Neural cell (in vitro differentiated cells): ENCODE results near the gene SECTM1. TPM values are rescaled to one million over a fixed set of nuclear protein-coding genes. Genes with fewer than 3 reads are reported as not detected.

ENCODE experiments used
- H2AFZ ChIP-seq: fragments of 200-600, 300-800 bp; sonication (generic), shearing (Covaris generic); 2 replicates; pipeline ENCODE4 v1.6.0; 2014; ENCODE audit warnings: low read depth, mild to moderate bottlenecking, antibody characterized with exemption, low read length, moderate library complexity
- H3F3A ChIP-seq: fragments of 200-600 bp; shearing (Covaris generic); 2 replicates; pipeline ENCODE4 v1.6.1; 2016; ENCODE audit warnings: mild to moderate bottlenecking, moderate library complexity, mixed read lengths, antibody characterized with exemption, low read length; ENCODE audit not compliant: insufficient read depth, poor library complexity, severe bottlenecking
- H3K27ac ChIP-seq: fragments of 200-600, 300-800 bp; sonication (generic), shearing (Covaris generic); 2 replicates; pipeline ENCODE4 v1.5.1; 2014; ENCODE audit warnings: mild to moderate bottlenecking, low read length, moderate library complexity
- H3K27me3 ChIP-seq: fragments of 300-800, 200-600 bp; sonication (generic), shearing (Covaris generic); 2 replicates; pipeline ENCODE4 v1.6.0; 2014; ENCODE audit warnings: mild to moderate bottlenecking, low read depth, low read length, moderate library complexity; ENCODE audit not compliant: insufficient read depth
- H3K36me3 ChIP-seq: fragments of 300-800, 200-600 bp; sonication (generic), shearing (Covaris generic); 2 replicates; pipeline ENCODE4 v1.5.1; 2014; ENCODE audit warnings: mild to moderate bottlenecking, antibody characterized with exemption, low read length, moderate library complexity; ENCODE audit not compliant: insufficient read depth
- H3K4me2 ChIP-seq: fragments of 300-800, 200-600 bp; sonication (generic), shearing (Covaris generic); 2 replicates; pipeline ENCODE4 v1.6.0; 2014; ENCODE audit warnings: mild to moderate bottlenecking, low read length
- H3K4me3 ChIP-seq: fragments of 300-800, 200-600 bp; sonication (generic), shearing (Covaris generic); 2 replicates; pipeline ENCODE4 v1.5.1; 2014; ENCODE audit warnings: mild to moderate bottlenecking, low read length, moderate library complexity
- H3K79me2 ChIP-seq: fragments of 200-600 bp; shearing (Covaris generic); replicated peaks from 2 replicates; pipeline ENCODE4 v1.6.0; 2014; ENCODE audit warnings: mild to moderate bottlenecking, low read length, moderate library complexity; ENCODE audit not compliant: insufficient read depth
- H3K9ac ChIP-seq: fragments of 300-800, 200-600 bp; sonication (generic), shearing (Covaris generic); 2 replicates; pipeline ENCODE4 v1.6.1; 2016; ENCODE audit warnings: mild to moderate bottlenecking, low read length, mixed read lengths
- H3K9me2 ChIP-seq: fragments of 200-600 bp; shearing (Covaris generic); 2 replicates; pipeline ENCODE4 v1.6.1; 2016; ENCODE audit warnings: mild to moderate bottlenecking, low read length, mixed read lengths; ENCODE audit not compliant: insufficient read depth
- H3K9me3 ChIP-seq: fragments of 200-600, 300-800 bp; sonication (generic), shearing (Covaris generic); 2 replicates; pipeline ENCODE4 v1.6.1; 2016; ENCODE audit warnings: mild to moderate bottlenecking, mixed run types, low read length, moderate library complexity, mixed read lengths
- H4K20me1 ChIP-seq: fragments of 200-600 bp; shearing (Covaris generic); 2 replicates; pipeline ENCODE4 v1.6.1; 2016; ENCODE audit warnings: mild to moderate bottlenecking, mixed run types; ENCODE audit not compliant: insufficient read depth
- EP300 ChIP-seq: fragments of 450-650 bp; conservative IDR thresholded peaks from 2 replicates; pipeline ENCODE4 v1.6.1; 2014; ENCODE audit warnings: antibody characterized with exemption, mild to moderate bottlenecking, moderate library complexity; ENCODE audit not compliant: poor library complexity, severe bottlenecking
- EZH2 ChIP-seq: fragments of 200-600, 300-800 bp; shearing (Covaris generic), sonication (generic); IDR thresholded peaks from 2 replicates; pipeline ENCODE4 v1.6.1; 2014; ENCODE audit warnings: antibody characterized with exemption, low read length, borderline replicate concordance, mild to moderate bottlenecking; ENCODE audit not compliant: insufficient read depth, poor library complexity, severe bottlenecking
- MXI1 ChIP-seq: fragments of 450-650 bp; conservative IDR thresholded peaks from 2 replicates; pipeline ENCODE4 v1.6.1; 2014; ENCODE audit warnings: antibody characterized with exemption, mild to moderate bottlenecking; ENCODE audit not compliant: poor library complexity, severe bottlenecking
- POLR2AphosphoS5 ChIP-seq: IDR thresholded peaks from 2 replicates; pipeline ENCODE4 v1.6.1; 2012
- RAD21 ChIP-seq: fragments of 450-650 bp; conservative IDR thresholded peaks from 2 replicates; pipeline ENCODE4 v1.6.1; 2014; ENCODE audit warnings: antibody characterized with exemption, mild to moderate bottlenecking, moderate library complexity
- SMC3 ChIP-seq: fragments of 450-650 bp; conservative IDR thresholded peaks from 2 replicates; pipeline ENCODE4 v1.6.1; 2014; ENCODE audit warnings: antibody characterized with exemption, mild to moderate bottlenecking, moderate library complexity; ENCODE audit not compliant: poor library complexity
- TAF1 ChIP-seq: IDR thresholded peaks from 2 replicates; pipeline ENCODE4 v1.6.1; 2012; ENCODE audit warnings: low read depth
- polyA plus RNA-seq: library from polyadenylated mRNA; depleted of rRNA; stranded (reverse); fragments of >200 nt; gene quantifications from 2 replicates; pipeline ENCODE4 v1.2.3, GENCODE V29; 2014
- TF ChIP-seq, protein P1 (sequence below): IDR thresholded peaks from 2 replicates; pipeline ENCODE4 v1.6.1; 2012; ENCODE audit warnings: borderline replicate concordance
- TF ChIP-seq, protein P2 (sequence below): fragments of 450-650 bp; IDR thresholded peaks from 2 replicates; pipeline ENCODE4 v1.5.1; 2014; ENCODE audit warnings: antibody characterized with exemption, mild to moderate bottlenecking, moderate library complexity; ENCODE audit not compliant: poor library complexity, severe bottlenecking

Gene SECTM1
- polyA plus RNA-seq, 1 donor from 2014 or later, result not detected

DNA sequence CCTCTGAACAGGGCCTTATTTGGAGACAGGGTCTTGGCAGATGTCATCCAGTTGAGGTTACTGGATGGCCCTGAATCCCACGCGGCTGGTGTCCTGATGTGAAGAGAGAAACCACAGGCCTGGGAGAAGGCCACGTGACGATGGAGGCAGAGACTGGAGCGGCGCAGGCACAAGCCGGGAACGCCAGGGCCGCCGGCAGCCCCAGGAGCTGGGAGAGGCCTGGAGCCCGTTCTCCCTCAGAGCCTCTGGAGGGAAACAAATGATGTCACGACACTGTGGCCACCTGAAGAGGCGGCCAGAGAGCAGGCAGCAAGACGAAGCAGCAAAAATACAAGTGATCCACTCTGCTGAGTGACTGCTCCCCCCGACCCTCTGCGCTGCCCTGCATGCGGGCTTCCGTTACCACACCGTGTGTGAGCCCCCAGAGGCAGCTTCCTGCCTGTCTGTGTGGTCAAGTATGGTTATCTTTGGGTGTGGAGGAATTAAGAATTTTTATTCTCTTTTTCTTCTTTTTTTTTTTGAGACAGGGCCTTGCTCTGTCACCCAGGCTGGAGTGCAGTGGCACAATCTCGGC lies 27.8 kb downstream of the SECTM1 start:
- TF ChIP-seq, protein P1, sequence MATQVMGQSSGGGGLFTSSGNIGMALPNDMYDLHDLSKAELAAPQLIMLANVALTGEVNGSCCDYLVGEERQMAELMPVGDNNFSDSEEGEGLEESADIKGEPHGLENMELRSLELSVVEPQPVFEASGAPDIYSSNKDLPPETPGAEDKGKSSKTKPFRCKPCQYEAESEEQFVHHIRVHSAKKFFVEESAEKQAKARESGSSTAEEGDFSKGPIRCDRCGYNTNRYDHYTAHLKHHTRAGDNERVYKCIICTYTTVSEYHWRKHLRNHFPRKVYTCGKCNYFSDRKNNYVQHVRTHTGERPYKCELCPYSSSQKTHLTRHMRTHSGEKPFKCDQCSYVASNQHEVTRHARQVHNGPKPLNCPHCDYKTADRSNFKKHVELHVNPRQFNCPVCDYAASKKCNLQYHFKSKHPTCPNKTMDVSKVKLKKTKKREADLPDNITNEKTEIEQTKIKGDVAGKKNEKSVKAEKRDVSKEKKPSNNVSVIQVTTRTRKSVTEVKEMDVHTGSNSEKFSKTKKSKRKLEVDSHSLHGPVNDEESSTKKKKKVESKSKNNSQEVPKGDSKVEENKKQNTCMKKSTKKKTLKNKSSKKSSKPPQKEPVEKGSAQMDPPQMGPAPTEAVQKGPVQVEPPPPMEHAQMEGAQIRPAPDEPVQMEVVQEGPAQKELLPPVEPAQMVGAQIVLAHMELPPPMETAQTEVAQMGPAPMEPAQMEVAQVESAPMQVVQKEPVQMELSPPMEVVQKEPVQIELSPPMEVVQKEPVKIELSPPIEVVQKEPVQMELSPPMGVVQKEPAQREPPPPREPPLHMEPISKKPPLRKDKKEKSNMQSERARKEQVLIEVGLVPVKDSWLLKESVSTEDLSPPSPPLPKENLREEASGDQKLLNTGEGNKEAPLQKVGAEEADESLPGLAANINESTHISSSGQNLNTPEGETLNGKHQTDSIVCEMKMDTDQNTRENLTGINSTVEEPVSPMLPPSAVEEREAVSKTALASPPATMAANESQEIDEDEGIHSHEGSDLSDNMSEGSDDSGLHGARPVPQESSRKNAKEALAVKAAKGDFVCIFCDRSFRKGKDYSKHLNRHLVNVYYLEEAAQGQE, result no peak
- TF ChIP-seq SMC3, result no peak
- Histone ChIP-seq H3K79me2 (no peaks in the 10 kb centered on the region), H3K27ac (no peak overlapping the region), H4K20me1 (no peaks in the 10 kb centered on the region), H3K4me2 (no peak overlapping the region), H2AFZ (no peak overlapping the region), H3F3A (no peaks in the 10 kb centered on the region), H3K4me3 (no peak overlapping the region), H3K27me3 (no peaks in the 10 kb centered on the region), H3K9me2 (no peaks in the 10 kb centered on the region), H3K9ac (no peak overlapping the region), H3K9me3 (no peaks in the 10 kb centered on the region), H3K36me3 (no peaks in the 10 kb centered on the region)

DNA sequence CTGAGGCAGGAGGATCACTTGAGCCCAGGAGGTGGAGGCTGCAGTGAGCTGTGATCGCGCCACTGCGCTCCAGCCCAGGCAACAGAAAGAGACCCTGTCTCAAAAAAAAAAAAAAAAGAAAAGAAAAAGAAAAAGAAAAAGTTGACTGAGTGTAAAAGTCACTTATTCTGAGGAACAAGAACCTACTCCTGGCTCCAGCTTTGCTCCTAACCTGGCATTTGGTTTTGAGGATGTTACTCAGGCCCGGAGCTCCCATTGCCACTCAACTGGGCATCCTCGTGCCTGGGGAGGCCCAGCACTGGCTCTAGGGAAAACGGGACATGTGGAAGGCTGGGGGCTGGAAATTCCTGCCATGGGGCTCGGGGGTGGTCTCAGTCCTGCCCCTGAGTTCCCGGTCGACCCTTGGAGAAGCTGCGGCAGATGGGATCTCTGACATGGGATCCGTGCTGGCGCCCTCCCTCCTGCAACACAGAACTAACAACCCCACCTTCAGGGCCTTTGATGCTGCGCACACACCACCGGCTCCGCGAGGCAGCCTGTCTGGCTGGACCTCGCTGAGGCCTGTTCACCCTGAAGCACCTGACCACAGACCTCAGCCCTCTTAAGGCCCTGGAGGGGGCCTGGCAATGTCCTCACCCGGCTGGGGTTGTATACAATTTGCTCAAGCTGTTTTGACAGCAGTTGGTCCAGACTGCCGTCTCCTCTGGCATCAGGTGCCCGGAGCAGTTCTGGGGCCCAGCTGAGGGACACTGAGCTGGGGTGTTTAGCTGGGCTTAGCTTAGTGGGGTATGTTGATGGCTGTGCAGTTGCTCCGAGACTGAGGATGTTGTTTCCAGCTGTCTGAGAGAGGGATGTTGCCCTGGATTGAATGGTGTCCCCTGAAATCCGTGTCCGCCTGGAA lies 28.5 kb downstream of the SECTM1 start:
- Histone ChIP-seq H3K79me2 (no peaks in the 10 kb centered on the region), H3F3A (no peaks in the 10 kb centered on the region), H2AFZ (no peak overlapping the region), H3K36me3 (no peaks in the 10 kb centered on the region), H3K27me3 (no peaks in the 10 kb centered on the region), H3K9me2 (no peaks in the 10 kb centered on the region), H3K9me3 (no peaks in the 10 kb centered on the region), H3K27ac (no peak overlapping the region), H3K4me2 (no peak overlapping the region), H3K4me3 (no peak overlapping the region), H4K20me1 (no peaks in the 10 kb centered on the region), H3K9ac (no peak overlapping the region)
- TF ChIP-seq SMC3 (no peak), RAD21 (no peak), TAF1 (no peak), POLR2AphosphoS5 (no peak)

DNA sequence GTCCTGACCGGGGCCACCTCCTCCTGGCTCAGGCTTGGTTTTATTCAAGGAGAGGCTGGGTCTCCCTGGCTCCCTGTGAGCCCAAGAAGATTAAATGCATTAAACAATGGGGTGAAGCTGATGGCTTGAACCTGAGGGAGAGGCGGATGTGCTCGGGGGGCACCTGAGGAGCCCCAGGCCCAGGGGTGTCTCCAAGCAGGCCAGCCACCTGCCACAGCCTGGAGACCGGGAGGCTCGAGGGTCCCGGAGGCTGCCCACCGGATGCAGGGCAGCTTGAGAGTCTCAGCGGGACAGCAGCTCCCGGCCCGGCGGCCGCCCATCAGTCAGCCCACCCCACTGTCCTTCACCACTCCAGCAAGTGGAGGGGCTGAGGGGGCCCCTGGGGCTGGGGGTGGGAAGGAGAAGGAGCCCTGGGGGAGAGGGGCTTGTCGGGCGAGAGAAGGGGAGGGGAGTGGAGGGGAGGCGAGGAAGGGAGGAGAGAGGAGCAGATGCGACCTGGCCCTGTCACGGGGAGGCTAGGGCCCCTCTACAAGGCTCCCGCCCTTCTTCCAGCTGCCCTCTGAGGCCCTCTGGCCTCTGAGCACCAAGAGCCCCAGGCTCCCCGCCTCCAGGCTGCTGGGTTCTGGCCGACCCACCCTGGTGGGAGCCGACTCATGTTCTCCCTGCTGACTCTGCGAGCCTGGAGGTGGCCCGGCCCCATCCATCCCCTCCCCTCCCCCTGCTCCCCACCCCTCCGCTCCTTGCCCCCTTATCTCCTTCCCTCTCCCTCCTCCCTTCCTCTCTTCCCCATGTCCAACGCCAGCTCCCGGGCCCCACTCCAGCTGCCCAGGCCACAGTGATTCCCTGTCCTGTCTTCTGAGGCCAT lies 29.4 kb downstream of the SECTM1 start:
- Histone ChIP-seq H2AFZ (no peak overlapping the region), H3K4me3 (no peak overlapping the region), H3K9ac (no peak overlapping the region), H3K27ac (no peak overlapping the region), H3K9me2 (no peaks in the 10 kb centered on the region), H3K36me3 (no peaks in the 10 kb centered on the region), H3K27me3 (no peaks in the 10 kb centered on the region), H3K79me2 (no peaks in the 10 kb centered on the region), H3K9me3 (no peaks in the 10 kb centered on the region), H3F3A (no peaks in the 10 kb centered on the region), H3K4me2 (no peak overlapping the region), H4K20me1 (no peaks in the 10 kb centered on the region)
- TF ChIP-seq, protein P1, result no peak
- TF ChIP-seq MXI1 (no peak), EP300 (no peak), RAD21 (no peak), SMC3 (no peak), TAF1 (no peak), EZH2 (no peak), POLR2AphosphoS5 (no peak)
- TF ChIP-seq, protein P2, sequence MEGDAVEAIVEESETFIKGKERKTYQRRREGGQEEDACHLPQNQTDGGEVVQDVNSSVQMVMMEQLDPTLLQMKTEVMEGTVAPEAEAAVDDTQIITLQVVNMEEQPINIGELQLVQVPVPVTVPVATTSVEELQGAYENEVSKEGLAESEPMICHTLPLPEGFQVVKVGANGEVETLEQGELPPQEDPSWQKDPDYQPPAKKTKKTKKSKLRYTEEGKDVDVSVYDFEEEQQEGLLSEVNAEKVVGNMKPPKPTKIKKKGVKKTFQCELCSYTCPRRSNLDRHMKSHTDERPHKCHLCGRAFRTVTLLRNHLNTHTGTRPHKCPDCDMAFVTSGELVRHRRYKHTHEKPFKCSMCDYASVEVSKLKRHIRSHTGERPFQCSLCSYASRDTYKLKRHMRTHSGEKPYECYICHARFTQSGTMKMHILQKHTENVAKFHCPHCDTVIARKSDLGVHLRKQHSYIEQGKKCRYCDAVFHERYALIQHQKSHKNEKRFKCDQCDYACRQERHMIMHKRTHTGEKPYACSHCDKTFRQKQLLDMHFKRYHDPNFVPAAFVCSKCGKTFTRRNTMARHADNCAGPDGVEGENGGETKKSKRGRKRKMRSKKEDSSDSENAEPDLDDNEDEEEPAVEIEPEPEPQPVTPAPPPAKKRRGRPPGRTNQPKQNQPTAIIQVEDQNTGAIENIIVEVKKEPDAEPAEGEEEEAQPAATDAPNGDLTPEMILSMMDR, result no peak
